ENCODE measurements around the gene SAMD3. TPM values are rescaled to one million over a fixed set of nuclear protein-coding genes. Genes with fewer than 3 reads are reported as not detected.

Gene SAMD3
- total RNA-seq, 1 donor from 2014 or later = 72.3 TPM

Other genes with a start within 250 kb of the SAMD3 start
- 9.9 and 11.3 TPM in 2 replicates for gene L3MBTL3, start 204.4 kb downstream of the SAMD3 start, total RNA-seq
- gene TMEM200A, start 143.1 kb upstream of the SAMD3 start, total RNA-seq = 2.6 and 3.3 TPM in 2 replicates